Activated T-helper 17 cell treated with anti-CD3 and anti-CD28 coated beads, Interleukin-2, amount 50 U/mL, for 72 hours (primary cell): ENCODE results near the gene IAH1. TPM values are rescaled to one million over a fixed set of nuclear protein-coding genes. Genes with fewer than 3 reads are reported as not detected.

Experiments
- ATAC-seq: fragments of 150-1000 bp; cut with Tn5 transposase; replicated peaks from 2 replicates; pipeline ENCODE4 v1.10.0; 2021; ENCODE audit warnings: mild to moderate bottlenecking, moderate library complexity
- H3K27ac Mint-ChIP-seq: one replicate; pipeline ENCODE4 v1.8.0; 2022; ENCODE audit warnings: mixed read lengths
- H3K27me3 Mint-ChIP-seq: one replicate; pipeline ENCODE4 v1.8.0; 2022; ENCODE audit warnings: mixed read lengths
- H3K36me3 Mint-ChIP-seq: one replicate; pipeline ENCODE4 v1.8.0; 2022; ENCODE audit warnings: low read depth, mild to moderate bottlenecking, mixed read lengths
- H3K4me1 Mint-ChIP-seq: one replicate; pipeline ENCODE4 v1.8.0; 2022; ENCODE audit warnings: mixed read lengths
- H3K4me3 Mint-ChIP-seq: one replicate; pipeline ENCODE4 v1.8.0; 2022; ENCODE audit warnings: mild to moderate bottlenecking, mixed read lengths
- H3K9me3 Mint-ChIP-seq: one replicate; pipeline ENCODE4 v1.8.0; 2022; ENCODE audit warnings: mixed read lengths
- total RNA-seq, 2 donors: library from RNA; stranded (reverse); gene quantifications; one replicate each; pipeline ENCODE4 v1.2.3, GENCODE V29; 2022

Gene IAH1
- total RNA-seq, result 10 to 100 TPM; 61.2 to 65.1 TPM

GRCh38 chr2:9474361-9475057 lies at the start of gene IAH1:
TSS of gene IAH1 (plus strand) at chr2:9474551. CDS start at chr2:9474567, 16 bp downstream.
- H3K27ac Mint-ChIP-seq, result peak within 1 kb of the TSS; percentile 85
- peak within 1 kb of the TSS; percentile 81 for H3K4me3 Mint-ChIP-seq
- H3K27me3 Mint-ChIP-seq, result no peaks in the 10 kb centered on the region
- H3K4me1 Mint-ChIP-seq, result peaks cover 29% of the 10 kb centered on the region
- peak; percentile 83 for ATAC-seq
- H3K9me3 Mint-ChIP-seq, result no peaks in the 10 kb centered on the region
- peaks cover 76% of the 10 kb centered on the region for H3K36me3 Mint-ChIP-seq

DNA sequence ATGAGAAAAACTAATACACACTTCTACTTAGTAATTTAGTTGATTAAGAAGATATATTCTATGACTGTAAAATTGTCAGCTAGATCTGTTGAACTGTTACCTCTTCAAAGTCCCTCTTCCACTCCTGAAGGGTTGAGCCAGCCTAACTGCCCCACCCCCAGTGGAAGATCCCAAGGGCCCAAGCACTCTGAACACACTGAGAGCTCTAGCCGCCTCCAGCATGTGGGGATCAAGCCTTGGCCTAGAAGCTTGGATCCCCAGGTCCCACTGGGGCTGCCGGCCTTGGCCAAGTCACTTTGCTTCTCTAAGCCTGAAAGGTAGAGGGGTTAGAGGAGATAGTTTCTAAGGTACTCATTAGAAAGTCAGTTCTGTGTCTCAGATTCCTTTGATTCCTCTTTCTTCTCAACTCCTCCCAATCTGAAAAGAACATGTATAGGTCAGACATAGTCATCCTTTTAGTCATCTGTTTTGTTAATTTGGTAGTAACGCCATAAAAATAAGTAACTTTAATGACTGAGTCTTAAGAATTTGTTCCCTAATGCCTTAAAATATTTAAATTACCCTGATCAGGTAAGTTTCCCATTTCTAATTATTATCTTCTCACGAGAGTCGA lies 45.3 kb upstream of the IAH1 start:
- H3K4me3 Mint-ChIP-seq, result no peak overlapping the region
- H3K4me1 Mint-ChIP-seq, result no peaks in the 10 kb centered on the region
- H3K27ac Mint-ChIP-seq, result no peak overlapping the region
- no peak for ATAC-seq
- H3K9me3 Mint-ChIP-seq, result no peaks in the 10 kb centered on the region
- peaks cover 59% of the 10 kb centered on the region for H3K36me3 Mint-ChIP-seq
- no peaks in the 10 kb centered on the region for H3K27me3 Mint-ChIP-seq

- no peaks in the 10 kb centered on the region for H3K27me3 Mint-ChIP-seq
- H3K27ac Mint-ChIP-seq, result peak overlapping the region; percentile 69
- H3K4me1 Mint-ChIP-seq, result no peaks in the 10 kb centered on the region
- H3K4me3 Mint-ChIP-seq, result peak overlapping the region; percentile 22
- peak; percentile 76 for ATAC-seq
- no peaks in the 10 kb centered on the region for H3K9me3 Mint-ChIP-seq
- H3K36me3 Mint-ChIP-seq, result peaks cover 71% of the 10 kb centered on the region
Measured at GRCh38 chr2:9430316-9431293, 43.7 kb upstream of the IAH1 start.

GRCh38 chr2:9434489-9434888 lies 39.9 kb upstream of the IAH1 start:
- no peaks in the 10 kb centered on the region for H3K9me3 Mint-ChIP-seq
- H3K27ac Mint-ChIP-seq, result peak overlapping the region; percentile 12
- H3K27me3 Mint-ChIP-seq, result no peaks in the 10 kb centered on the region
- ATAC-seq, result no peak
- peaks cover 94% of the 10 kb centered on the region for H3K36me3 Mint-ChIP-seq
- H3K4me1 Mint-ChIP-seq, result no peaks in the 10 kb centered on the region
- H3K4me3 Mint-ChIP-seq, result no peak overlapping the region

GRCh38 chr2:9439536-9439935 lies 34.8 kb upstream of the IAH1 start:
- no peak overlapping the region for H3K4me3 Mint-ChIP-seq
- peaks cover 88% of the 10 kb centered on the region for H3K36me3 Mint-ChIP-seq
- H3K27ac Mint-ChIP-seq, result no peak overlapping the region
- ATAC-seq, result no peak
- no peaks in the 10 kb centered on the region for H3K9me3 Mint-ChIP-seq
- H3K4me1 Mint-ChIP-seq, result no peaks in the 10 kb centered on the region
- no peaks in the 10 kb centered on the region for H3K27me3 Mint-ChIP-seq

DNA sequence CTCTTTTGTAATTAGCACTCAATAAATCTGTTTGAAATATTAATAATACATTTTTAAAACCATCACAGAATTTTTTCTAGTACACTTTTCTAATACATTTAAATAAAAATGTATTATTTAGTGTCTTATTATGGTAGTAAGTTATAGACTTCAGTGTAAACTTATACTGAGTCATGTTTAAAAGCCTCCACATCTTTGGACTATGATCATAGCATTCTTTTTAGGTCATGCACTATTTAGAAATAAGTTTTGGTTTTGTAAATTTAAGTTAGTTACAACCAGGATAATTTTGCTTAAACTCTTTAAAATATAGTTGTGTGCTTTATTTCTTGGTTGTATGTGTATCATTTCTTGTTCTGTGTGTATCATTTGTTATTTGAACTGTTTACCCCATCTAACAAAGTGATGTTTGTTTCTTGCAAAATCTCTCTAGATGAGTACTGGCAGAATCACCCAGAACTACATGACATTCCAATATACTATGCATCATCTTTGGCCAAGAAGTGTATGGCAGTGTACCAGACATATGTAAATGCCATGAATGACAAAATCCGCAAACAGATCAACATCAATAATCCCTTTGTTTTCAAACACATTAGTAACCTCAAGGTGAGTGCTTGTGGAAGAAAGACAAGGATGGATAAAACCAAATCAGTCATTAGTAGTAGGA lies 34.2 kb upstream of the IAH1 start:
- Mint-ChIP-seq H3K9me3 (no peaks in the 10 kb centered on the region), H3K4me3 (no peak overlapping the region), H3K36me3 (peaks cover 88% of the 10 kb centered on the region), H3K27ac (no peak overlapping the region), H3K27me3 (no peaks in the 10 kb centered on the region), H3K4me1 (peaks cover 5% of the 10 kb centered on the region)
- no peak for ATAC-seq

DNA sequence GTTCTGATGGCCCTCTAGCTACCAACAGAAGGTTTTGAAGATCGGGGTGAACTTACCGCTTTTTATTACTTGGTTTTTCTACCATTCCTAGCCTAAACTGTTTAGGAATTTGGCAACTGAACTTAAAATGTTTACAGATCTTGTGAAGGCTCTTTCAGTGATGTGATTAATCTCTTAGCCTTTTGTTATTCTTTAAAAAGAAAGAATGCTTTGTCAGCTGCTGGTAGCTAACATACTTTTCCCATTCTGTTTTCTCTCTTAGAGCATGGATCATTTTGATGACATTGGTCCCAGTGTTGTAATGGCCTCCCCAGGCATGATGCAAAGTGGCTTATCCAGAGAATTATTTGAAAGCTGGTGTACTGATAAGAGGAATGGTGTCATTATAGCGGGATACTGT lies 32.8 kb upstream of the IAH1 start:
- no peak overlapping the region for H3K4me3 Mint-ChIP-seq
- no peak overlapping the region for H3K27ac Mint-ChIP-seq
- no peaks in the 10 kb centered on the region for H3K27me3 Mint-ChIP-seq
- ATAC-seq, result no peak
- no peaks in the 10 kb centered on the region for H3K9me3 Mint-ChIP-seq
- peaks cover 87% of the 10 kb centered on the region for H3K36me3 Mint-ChIP-seq
- peaks cover 10% of the 10 kb centered on the region for H3K4me1 Mint-ChIP-seq

DNA sequence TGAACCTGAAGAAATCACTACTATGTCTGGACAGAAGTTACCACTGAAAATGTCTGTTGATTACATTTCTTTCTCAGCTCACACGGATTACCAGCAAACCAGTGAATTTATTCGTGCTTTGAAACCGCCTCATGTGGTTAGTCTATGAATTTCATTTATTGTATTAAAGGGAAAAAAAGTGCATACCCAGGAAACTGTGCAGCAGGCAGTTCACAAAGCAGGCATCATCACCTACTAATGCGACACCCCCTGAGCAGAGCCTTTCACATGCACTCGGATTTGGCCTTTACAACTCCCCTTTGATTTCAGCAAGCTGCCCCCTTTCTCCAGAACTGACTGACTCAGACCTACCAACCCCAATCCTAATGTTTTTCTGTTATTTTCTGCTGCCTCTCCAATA lies 30.8 kb upstream of the IAH1 start:
- ATAC-seq, result no peak
- Mint-ChIP-seq H3K36me3 (peaks cover 80% of the 10 kb centered on the region), H3K27ac (no peak overlapping the region), H3K9me3 (no peaks in the 10 kb centered on the region), H3K4me1 (peaks cover 10% of the 10 kb centered on the region), H3K27me3 (no peaks in the 10 kb centered on the region), H3K4me3 (no peak overlapping the region)

- no peaks in the 10 kb centered on the region for H3K27me3 Mint-ChIP-seq
- peak; percentile 92 for ATAC-seq
- H3K4me3 Mint-ChIP-seq, result peak overlapping the region; percentile 51
- peak overlapping the region; percentile 75 for H3K27ac Mint-ChIP-seq
- H3K36me3 Mint-ChIP-seq, result peaks cover 81% of the 10 kb centered on the region
- no peaks in the 10 kb centered on the region for H3K9me3 Mint-ChIP-seq
- peaks cover 10% of the 10 kb centered on the region for H3K4me1 Mint-ChIP-seq
Measured at GRCh38 chr2:9445089-9445488, 29.3 kb upstream of the IAH1 start.

DNA sequence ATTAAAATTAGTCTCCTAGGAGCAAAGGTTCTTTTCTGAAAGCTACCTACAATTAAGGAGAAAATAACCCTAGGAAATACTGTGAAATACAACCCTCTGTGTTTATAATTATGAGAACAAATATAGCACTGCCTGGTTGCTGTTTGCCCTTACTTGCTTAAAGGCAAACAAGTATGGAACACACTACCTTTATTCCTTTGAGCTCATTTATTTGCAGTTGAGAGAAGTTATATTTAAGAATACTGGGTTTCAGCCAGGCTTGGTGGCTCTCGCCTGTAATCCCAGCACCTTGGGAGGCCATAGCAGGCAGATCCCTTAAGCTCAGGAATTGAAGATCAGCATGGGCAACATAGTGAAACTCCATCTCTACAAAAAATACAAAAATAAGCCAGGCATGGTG lies 23.1 kb upstream of the IAH1 start:
- no peak for ATAC-seq
- Mint-ChIP-seq H3K36me3 (peaks cover 76% of the 10 kb centered on the region), H3K27me3 (no peaks in the 10 kb centered on the region), H3K27ac (no peak overlapping the region), H3K9me3 (no peaks in the 10 kb centered on the region), H3K4me1 (no peaks in the 10 kb centered on the region), H3K4me3 (no peak overlapping the region)

- no peak for ATAC-seq
- Mint-ChIP-seq H3K4me1 (peaks cover 10% of the 10 kb centered on the region), H3K4me3 (no peak overlapping the region), H3K27ac (no peak overlapping the region), H3K9me3 (no peaks in the 10 kb centered on the region), H3K27me3 (no peaks in the 10 kb centered on the region), H3K36me3 (peaks cover 82% of the 10 kb centered on the region)
Measured at GRCh38 chr2:9460441-9461017, 13.8 kb upstream of the IAH1 start.

GRCh38 chr2:9461079-9461478 lies 13.3 kb upstream of the IAH1 start:
- no peak overlapping the region for H3K4me3 Mint-ChIP-seq
- H3K27me3 Mint-ChIP-seq, result no peaks in the 10 kb centered on the region
- no peak overlapping the region for H3K27ac Mint-ChIP-seq
- H3K9me3 Mint-ChIP-seq, result no peaks in the 10 kb centered on the region
- ATAC-seq, result no peak
- peaks cover 76% of the 10 kb centered on the region for H3K36me3 Mint-ChIP-seq
- peaks cover 10% of the 10 kb centered on the region for H3K4me1 Mint-ChIP-seq

DNA sequence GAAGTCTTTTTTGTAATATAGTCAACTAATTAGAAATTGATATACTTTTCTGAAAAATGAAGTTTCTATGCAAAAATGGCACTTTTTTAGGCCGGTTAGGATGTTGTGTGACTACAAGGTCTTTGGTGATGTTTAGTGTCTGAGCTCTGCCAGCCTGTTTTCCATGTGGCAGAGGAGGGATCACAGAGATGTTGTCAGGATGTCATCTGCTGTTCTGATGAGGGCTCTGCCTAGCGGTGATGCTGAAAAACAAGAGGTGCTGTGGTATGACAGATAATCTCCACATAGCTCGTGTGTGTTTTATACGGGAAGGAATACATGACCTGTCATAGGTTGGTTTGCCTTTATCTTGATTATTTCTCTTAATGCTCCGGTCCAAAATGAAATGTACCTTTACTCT lies 12.0 kb upstream of the IAH1 start:
- no peaks in the 10 kb centered on the region for H3K9me3 Mint-ChIP-seq
- ATAC-seq, result no peak
- H3K4me3 Mint-ChIP-seq, result no peak overlapping the region
- H3K27me3 Mint-ChIP-seq, result no peaks in the 10 kb centered on the region
- H3K4me1 Mint-ChIP-seq, result peaks cover 10% of the 10 kb centered on the region
- peak overlapping the region; percentile 41 for H3K27ac Mint-ChIP-seq
- peaks cover 72% of the 10 kb centered on the region for H3K36me3 Mint-ChIP-seq
